Tibial artery (tissue), 4 donors: ENCODE data around the gene PPM1B.

ENCODE experiments used
- DNase-seq, 2 donors: peaks; one replicate each; pipeline ENCODE4 v3.0.0-alpha.2; 2019
- H3K27ac ChIP-seq, 2 donors: fragments of 200-600 bp; sonication (generic) in 1 of 2; 1 replicate in 1 of 2; 2 replicates in 1 of 2; pipeline ENCODE4 v1.5.1; 2018 to 2019; ENCODE audit warnings: mild to moderate bottlenecking in 1 of 2
- H3K27me3 ChIP-seq, 2 donors: fragments of 200-600 bp; sonication (generic) in 1 of 2; one replicate each; pipeline versions ENCODE4 v1.5.1 to v1.6.0; 2016 to 2019
- H3K36me3 ChIP-seq, 3 donors: fragments of 200-600 bp; sonication (generic) in 2 of 3; one replicate each; pipeline ENCODE4 v1.5.1; 2016 to 2019; ENCODE audit warnings: mild to moderate bottlenecking in 2 of 3
- H3K4me1 ChIP-seq, 4 donors: fragments of 200-600 bp; sonication (generic) in 2 of 4; 1 replicate in 3 of 4; 2 replicates in 1 of 4; pipeline ENCODE4 v1.5.1; 2016 to 2019
- H3K4me3 ChIP-seq, 2 donors: fragments of 200-600 bp; sonication (generic) in 1 of 2; 1 replicate in 1 of 2; 2 replicates in 1 of 2; pipeline ENCODE4 v1.5.1; 2018 to 2019; ENCODE audit warnings: mild to moderate bottlenecking in 2 of 2
- H3K9me3 ChIP-seq, 3 donors: fragments of 200-600 bp; sonication (generic) in 1 of 3; one replicate each; pipeline ENCODE4 v1.5.1; 2016 to 2019
- CTCF ChIP-seq, 2 experiments: fragments of 200-600 bp in 1 of 2; fragments of 450-650 bp in 1 of 2; IDR thresholded peaks; one replicate each; pipeline ENCODE4 v1.5.1; 2017 to 2019; ENCODE audit warnings: antibody characterized with exemption in 2 of 2, mild to moderate bottlenecking in 1 of 2, moderate library complexity in 1 of 2
- intact Hi-C: fragments of 100-400 bp; cut with DNase I; formaldehyde crosslinking; loops from one replicate; pipeline ENCODE4 v1.15.0; 2023; ENCODE audit warnings: low total_unique reads

The PPM1B gene

GRCh38 chr2:44155666-44156446, 12.8 kb upstream of the PPM1B start:
- DNase-seq, result no peak
- no peaks in the 10 kb centered on the region for H3K9me3 ChIP-seq
- no peaks in the 10 kb centered on the region for H3K27me3 ChIP-seq
- peak overlapping the region; percentile 4 to 34 for H3K27ac ChIP-seq
- no peak overlapping the region for H3K4me3 ChIP-seq
- intact Hi-C loops, result no loop called here
- H3K36me3 ChIP-seq, result no peaks in the 10 kb centered on the region
- TF ChIP-seq CTCF (IDR thresholded peaks at IDR 0.05), result no peak
- peaks cover 0 to 14% (median 0%) of the 10 kb centered on the region in 4 donors for H3K4me1 ChIP-seq

- Histone ChIP-seq H3K27me3 (no peaks in the 10 kb centered on the region), H3K4me1 (peaks cover 0 to 4% (median 0%) of the 10 kb centered on the region in 4 donors), H3K27ac (no peak overlapping the region), H3K4me3 (no peak overlapping the region), H3K9me3 (no peaks in the 10 kb centered on the region), H3K36me3 (no peaks in the 10 kb centered on the region)
- intact Hi-C loops, result loop anchor here (10.0 kb wide), 1 partner anchor 79 kb away; no protein-coding TSS in a partner anchor
- no peak for TF ChIP-seq CTCF (IDR thresholded peaks at IDR 0.05)
- DNase-seq, result no peak
Observed at GRCh38 chr2:44163777-44164176, 4.9 kb upstream of the PPM1B start.

DNA sequence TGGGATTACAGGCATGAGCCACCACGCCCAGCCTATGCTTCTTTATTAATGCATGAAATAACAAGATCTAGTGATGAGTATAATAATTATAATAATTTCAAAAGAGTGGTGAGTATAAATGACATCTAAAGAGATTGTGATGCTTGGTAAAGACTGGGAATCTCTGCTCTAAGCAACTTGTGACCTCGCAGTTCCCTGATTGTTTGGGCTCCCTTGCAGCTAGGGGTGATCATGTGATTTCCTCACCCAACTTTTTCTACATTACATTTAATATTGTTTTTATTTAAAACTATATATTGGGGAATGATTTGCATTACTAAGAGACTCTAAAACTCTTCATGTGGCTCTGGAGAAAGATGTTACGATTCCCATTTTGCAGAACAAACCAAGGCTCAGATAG, 4.1 kb upstream of the PPM1B start:
- Histone ChIP-seq H3K36me3 (no peaks in the 10 kb centered on the region), H3K9me3 (no peaks in the 10 kb centered on the region), H3K27me3 (no peaks in the 10 kb centered on the region), H3K4me3 (no peak overlapping the region), H3K4me1 (peaks cover 0 to 4% (median 0%) of the 10 kb centered on the region in 4 donors), H3K27ac (no peak overlapping the region)
- TF ChIP-seq CTCF (IDR thresholded peaks at IDR 0.05), result no peak
- intact Hi-C loops, result loop anchor here (10.0 kb wide), 1 partner anchor 80 kb away; no protein-coding TSS in a partner anchor
- DNase-seq, result no peak

DNA sequence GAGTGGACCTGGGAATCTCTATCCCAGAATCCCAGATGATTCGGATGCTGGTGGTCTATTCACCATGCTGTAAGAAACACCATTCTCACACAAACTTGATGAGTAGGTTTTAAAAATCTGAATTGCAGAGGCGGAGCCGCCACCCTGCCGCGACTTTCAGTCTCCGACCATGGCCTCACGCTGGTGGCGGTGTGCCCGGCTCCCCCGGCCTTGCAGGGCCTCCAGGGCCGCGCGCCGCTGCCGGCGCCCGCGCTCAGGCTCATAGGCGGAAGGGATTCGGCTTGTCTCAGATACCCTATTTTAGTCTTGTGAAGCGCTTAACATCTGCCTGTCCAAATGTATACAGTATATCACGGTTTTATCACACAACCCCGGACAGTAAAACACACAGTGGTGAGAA, 2.6 kb upstream of the PPM1B start:
- intact Hi-C loops, result loop anchor here (10.0 kb wide), 1 partner anchor 81 kb away; no protein-coding TSS in a partner anchor

DNA sequence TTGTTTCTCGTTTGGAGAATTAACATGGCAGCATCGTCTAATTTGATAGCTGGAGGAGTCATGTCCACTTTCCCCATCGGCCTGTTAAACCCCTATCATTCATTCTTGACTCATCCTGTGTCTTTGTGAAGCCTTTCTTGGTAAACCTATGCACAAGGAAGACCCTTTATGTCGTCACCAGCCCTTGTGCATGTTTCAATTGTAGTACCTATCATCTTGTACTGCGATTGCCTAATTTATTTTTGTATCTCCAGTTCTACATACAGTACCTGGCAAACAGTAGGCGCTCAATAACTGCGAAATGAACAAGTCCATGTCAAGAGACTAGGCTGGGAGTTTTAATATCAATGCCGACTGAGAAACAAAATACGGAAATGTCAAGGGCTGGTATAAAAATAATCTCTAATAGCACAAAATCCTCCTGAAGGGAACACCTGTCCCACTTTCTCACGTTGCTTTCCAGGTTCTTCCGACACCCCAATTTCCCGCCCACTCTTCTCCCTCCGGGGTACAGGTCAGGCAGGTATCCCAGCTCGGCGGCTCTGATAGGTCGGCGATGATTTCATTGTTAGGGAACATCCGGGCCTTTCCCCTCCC, 1.3 kb upstream of the PPM1B start:
- Histone ChIP-seq H3K4me3 (peak overlapping the region; percentile 55 to 61), H3K4me1 (peaks cover 0 to 22% (median 4%) of the 10 kb centered on the region in 4 donors), H3K27ac (peak overlapping the region; percentile 94 to 96), H3K36me3 (no peaks in the 10 kb centered on the region), H3K9me3 (no peaks in the 10 kb centered on the region), H3K27me3 (no peaks in the 10 kb centered on the region)
- TF ChIP-seq CTCF (IDR thresholded peaks at IDR 0.05), result no peak
- no peak for DNase-seq
- intact Hi-C loops, result loop anchor here (10.0 kb wide), 1 partner anchor 83 kb away; no protein-coding TSS in a partner anchor

More for the DNA sequence above, 2.6 kb upstream of the PPM1B start:
- Histone ChIP-seq H3K4me3 (no peak overlapping the region), H3K4me1 (peaks cover 0 to 9% (median under 1%) of the 10 kb centered on the region in 4 donors), H3K9me3 (no peaks in the 10 kb centered on the region), H3K27me3 (no peaks in the 10 kb centered on the region), H3K36me3 (no peaks in the 10 kb centered on the region), H3K27ac (no peak overlapping the region)
- DNase-seq, result no peak
- no peak for TF ChIP-seq CTCF (IDR thresholded peaks at IDR 0.05)
